HCT116 (cell line): Measurements from ENCODE around the gene PTPRA. TPM values are rescaled to one million over a fixed set of nuclear protein-coding genes. Genes with fewer than 3 reads are reported as not detected.

Source experiments
- ATAC-seq: fragments of 200-7000 bp; cut with Tn5 transposase; 2 replicates; pipeline ENCODE4 v1.9.1; 2020; ENCODE audit warnings: mild to moderate bottlenecking, moderate library complexity
- BruUV-seq: library from RNA; stranded (reverse); fragments of 400-500 nt; replicated peaks from 2 replicates; lab custom pipeline; 2021; lab: Mats Ljungman, UMichigan
- CTCF ChIA-PET: fragments of 300-600 bp; sonication (Branson Sonifier 250); formaldehyde crosslinking; loops from one replicate; lab custom pipeline; 2021; ENCODE audit warnings: antibody characterized with exemption; lab: Charles Lee
- POLR2A ChIA-PET: fragments of 300-600, 350-600 bp; sonication (Branson Sonifier 250); formaldehyde crosslinking; loops from one replicate; lab custom pipeline; 2021; ENCODE audit warnings: antibody characterized with exemption; lab: Charles Lee
- RAD21 ChIA-PET, 2 experiments: fragments of 300-600 bp; sonication (Branson Sonifier 250); formaldehyde crosslinking; loops; one replicate each; lab custom pipeline; 2023; ENCODE audit warnings: low total read pairs in 2 of 2; ENCODE audit not compliant: uncharacterized antibody in 2 of 2, unreplicated experiment in 2 of 2, low non-redundant PET in 1 of 2; lab: Charles Lee
- DNase-seq: peaks from one replicate; pipeline ENCODE4 v3.0.0-alpha.2; 2010; ENCODE audit warnings: low read depth, low spot score
- H2AFZ ChIP-seq: fragments of 200-600 bp; shearing (Covaris generic), sonication (generic); 2 replicates; pipeline ENCODE4 v1.6.1; 2017; ENCODE audit warnings: low read depth, mixed run types, mixed read lengths, antibody characterized with exemption, low read length; ENCODE audit not compliant: poor library complexity, severe bottlenecking
- H3K27ac ChIP-seq: 2 replicates; pipeline ENCODE4 v1.5.1; 2012; ENCODE audit warnings: low read depth, low read length
- H3K27me3 ChIP-seq: fragments of 200-600 bp; sonication (generic); 2 replicates; pipeline ENCODE4 v1.6.1; 2016; ENCODE audit warnings: mixed run types, low read length, mixed read lengths; ENCODE audit not compliant: insufficient read depth
- H3K36me3 ChIP-seq, 2 experiments: fragments of 200-500 bp in 1 of 2; fragments of 200-600 bp in 1 of 2; sonication (Bioruptor generic) in 1 of 2; sonication (generic) in 1 of 2; 2 replicates each; pipeline versions ENCODE4 v1.5.1 to v1.6.1; 2014 to 2016; ENCODE audit warnings: low read length in 2 of 2, inconsistent platforms in 1 of 2, mixed read lengths in 1 of 2, mixed run types in 1 of 2; ENCODE audit not compliant: insufficient read depth in 2 of 2, control insufficient read depth in 1 of 2
- H3K4me1 ChIP-seq, 2 experiments: fragments of 200-600 bp in 1 of 2; sonication (generic) in 1 of 2; 2 replicates each; pipeline versions ENCODE4 v1.5.1 to v1.6.1; 2012 to 2017; ENCODE audit warnings: low read length in 2 of 2, inconsistent platforms in 1 of 2, mild to moderate bottlenecking in 1 of 2, mixed read lengths in 1 of 2, mixed run types in 1 of 2, moderate library complexity in 1 of 2; ENCODE audit not compliant: insufficient read depth in 2 of 2, control insufficient read depth in 1 of 2
- H3K4me2 ChIP-seq: fragments of 200-600 bp; sonication (generic); 2 replicates; pipeline ENCODE4 v1.6.1; 2017; ENCODE audit warnings: mixed run types, low read length, mixed read lengths
- H3K4me3 ChIP-seq, 2 experiments: fragments of 200-600 bp in 1 of 2; sonication (generic) in 1 of 2; replicated peaks in 1 of 2; 2 replicates each; pipeline ENCODE4 v1.5.1; 2011 to 2016; ENCODE audit warnings: low read length in 2 of 2, control low read depth in 1 of 2, low read depth in 1 of 2, mild to moderate bottlenecking in 1 of 2, mixed read lengths in 1 of 2, mixed run types in 1 of 2
- H3K79me2 ChIP-seq: fragments of 200-600 bp; sonication (generic); 2 replicates; pipeline ENCODE4 v1.6.1; 2017; ENCODE audit warnings: mild to moderate bottlenecking, mixed run types, low read length, moderate library complexity, mixed read lengths; ENCODE audit not compliant: insufficient read depth
- H3K9ac ChIP-seq: fragments of 200-600 bp; sonication (generic); 2 replicates; pipeline ENCODE4 v1.6.1; 2016; ENCODE audit warnings: low read length, mixed read lengths
- H3K9me2 ChIP-seq: fragments of 200-600 bp; sonication (generic), shearing (Covaris generic); 2 replicates; pipeline ENCODE4 v1.6.1; 2017; ENCODE audit warnings: mixed run types, mild to moderate bottlenecking, moderate library complexity; ENCODE audit not compliant: insufficient read depth
- H3K9me3 ChIP-seq, 2 experiments: fragments of 200-500 bp in 1 of 2; fragments of 200-600 bp in 1 of 2; sonication (Bioruptor generic) in 1 of 2; sonication (generic) in 1 of 2; 2 replicates each; pipeline ENCODE4 v1.6.1; 2014 to 2017; ENCODE audit warnings: low read length in 2 of 2, mixed read lengths in 2 of 2, inconsistent platforms in 1 of 2, low read depth in 1 of 2, mild to moderate bottlenecking in 1 of 2, mixed run types in 1 of 2, moderate library complexity in 1 of 2; ENCODE audit not compliant: control insufficient read depth in 1 of 2, insufficient read depth in 1 of 2
- H4K20me1 ChIP-seq: fragments of 200-600 bp; sonication (generic), shearing (Covaris generic); 2 replicates; pipeline ENCODE4 v1.6.1; 2017; ENCODE audit warnings: mixed run types, mild to moderate bottlenecking, moderate library complexity; ENCODE audit not compliant: insufficient read depth
- CBX3 ChIP-seq: IDR thresholded peaks from 2 replicates; pipeline ENCODE4 v1.6.1; 2012; ENCODE audit warnings: low read depth
- CTCF ChIP-seq, 3 experiments: fragments of 200-600 bp in 1 of 3; sonication (generic) in 1 of 3; IDR thresholded peaks in 2 of 3; conservative IDR thresholded peaks in 1 of 3; 2 replicates each; pipeline ENCODE4 v1.5.1; 2012 to 2017; ENCODE audit warnings: low read depth in 2 of 3, low read length in 2 of 3, antibody characterized with exemption in 1 of 3, borderline replicate concordance in 1 of 3, control low read depth in 1 of 3, mild to moderate bottlenecking in 1 of 3, mixed read lengths in 1 of 3, mixed run types in 1 of 3, moderate library complexity in 1 of 3; ENCODE audit not compliant: insufficient read depth in 1 of 3
- EGR1 ChIP-seq: IDR thresholded peaks from 2 replicates; pipeline ENCODE4 v1.6.1; 2012; ENCODE audit warnings: low read depth
- ELF1 ChIP-seq: IDR thresholded peaks from 2 replicates; pipeline ENCODE4 v1.6.1; 2012; ENCODE audit warnings: low read depth, borderline replicate concordance
- JUND ChIP-seq: IDR thresholded peaks from 2 replicates; pipeline ENCODE4 v1.6.1; 2012
- POLR2A ChIP-seq: IDR thresholded peaks from 2 replicates; pipeline ENCODE4 v1.7.0; 2011; ENCODE audit warnings: borderline replicate concordance; ENCODE audit not compliant: insufficient read depth, insufficient read length; ENCODE audit errors: extremely low read depth
- POLR2AphosphoS5 ChIP-seq: IDR thresholded peaks from 2 replicates; pipeline ENCODE4 v1.6.1; 2011; ENCODE audit warnings: mild to moderate bottlenecking, low read depth, low read length, moderate library complexity
- RAD21 ChIP-seq: IDR thresholded peaks from 2 replicates; pipeline ENCODE4 v1.6.1; 2012; ENCODE audit warnings: low read depth, mild to moderate bottlenecking
- SP1 ChIP-seq: IDR thresholded peaks from 2 replicates; pipeline ENCODE4 v1.6.1; 2012; ENCODE audit warnings: low read depth
- ZFX ChIP-seq: fragments of 450-650 bp; IDR thresholded peaks from 2 replicates; pipeline ENCODE4 v1.6.1; 2017
- intact Hi-C: fragments of 100-400 bp; cut with micrococcal nuclease; formaldehyde crosslinking; loops from 2 replicates; pipeline ENCODE4 v1.10.0; 2022
- total RNA-seq: library from RNA; stranded (reverse); gene quantifications from one replicate; pipeline ENCODE4 v1.2.1, GENCODE V29; 2021; ENCODE audit not compliant: unreplicated experiment

The PTPRA gene
- total RNA-seq, 1 experiment from 2014 or later: 44.6 TPM

DNA sequence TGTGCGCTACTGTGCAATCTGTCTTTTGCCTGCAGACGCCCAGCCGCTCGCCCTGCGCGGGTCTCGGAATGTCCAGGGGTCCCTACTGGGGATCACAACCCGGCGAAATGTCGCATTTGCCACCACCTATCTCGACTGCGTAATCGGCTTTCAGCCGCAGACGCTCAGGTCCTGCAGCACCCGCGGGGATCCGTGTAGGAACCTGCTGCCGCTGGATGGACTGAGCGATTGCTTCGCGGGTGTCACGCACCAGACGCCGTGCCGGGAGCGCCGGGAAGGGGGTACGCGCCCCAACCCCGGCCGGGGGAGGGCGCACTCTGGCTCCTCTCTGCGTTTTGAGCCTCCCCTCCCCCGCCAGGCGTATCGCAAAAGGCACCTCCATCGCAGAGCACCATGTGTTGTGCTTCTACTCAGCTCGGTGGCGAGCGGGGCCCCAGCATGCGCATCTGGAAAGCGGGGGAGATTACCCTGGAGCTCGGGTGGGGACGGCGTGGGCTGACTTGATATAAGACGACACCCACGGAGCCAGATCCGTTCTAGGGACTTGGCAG lies 747 bp upstream of the PTPRA start:
- ChIA-PET RAD21 (no interaction called here), POLR2A (interaction anchor here (1.0 kb wide), 1 partner anchor 16 kb away, joined by 3 read pairs; no protein-coding TSS in a partner anchor), CTCF (no interaction called here)
- Histone ChIP-seq H3K4me3 (peak overlapping the region; percentile 93 to 96), H3K27ac (peak overlapping the region; percentile 78), H3K36me3 (no peaks in the 10 kb centered on the region), H2AFZ (peak overlapping the region; percentile 10), H3K9me2 (no peaks in the 10 kb centered on the region), H3K27me3 (no peaks in the 10 kb centered on the region), H3K4me2 (peak overlapping the region; percentile 77), H3K79me2 (peaks cover 40% of the 10 kb centered on the region), H3K4me1 (peaks cover 21 to 44% of the 10 kb centered on the region in 2 experiments), H3K9me3 (no peaks in the 10 kb centered on the region), H4K20me1 (0 out of 2 replicates have a peak, but pooled peaks cover 4% of the 10 kb centered on the region), H3K9ac (peak overlapping the region; percentile 91)
- ATAC-seq (peak; percentile 17), DNase-seq (no peak)
- intact Hi-C loops: no loop called here
- TSS peak; percentile 93 for BruUV-seq
- TF ChIP-seq CTCF (IDR thresholded peaks at IDR 0.05 in 2 of 3, conservative IDR thresholded peaks at IDR 0.05 in 1 of 3; ENCODE audit: borderline replicate concordance in 1 of 3, insufficient read depth in 1 of 3, low read depth in 2 of 3, low read length in 2 of 3): 0 out of 6 replicates have a peak, but pooled peaks of 1 of the 3 experiments have one; percentile 8
- TF ChIP-seq CBX3: no peak

- no peaks in the 10 kb centered on the region for H3K27me3 ChIP-seq
- ATAC-seq (no peak), DNase-seq (no peak)
- intact Hi-C loops: no loop called here
- BruUV-seq: no TSS peak
- H3K9me3 ChIP-seq: no peaks in the 10 kb centered on the region
- no peaks in the 10 kb centered on the region for H3K36me3 ChIP-seq
- peaks cover 50% of the 10 kb centered on the region for H3K79me2 ChIP-seq
- H2AFZ ChIP-seq: no peak overlapping the region
- H4K20me1 ChIP-seq: peaks cover 8% of the 10 kb centered on the region; the same call in 1 of the 2 replicates
- peak overlapping the region; percentile 78 for H3K27ac ChIP-seq
- CTCF ChIA-PET: no interaction called here
- peak overlapping the region; percentile 93 to 96 for H3K4me3 ChIP-seq
- H3K4me1 ChIP-seq: peaks cover 21 to 43% of the 10 kb centered on the region in 2 experiments
- POLR2A ChIA-PET: interaction anchor here (1.0 kb wide), 1 partner anchor 15 kb away, joined by 3 read pairs; no protein-coding TSS in a partner anchor
- TF ChIP-seq CTCF (IDR thresholded peaks at IDR 0.05 in 2 of 3, conservative IDR thresholded peaks at IDR 0.05 in 1 of 3; ENCODE audit: borderline replicate concordance in 1 of 3, insufficient read depth in 1 of 3, low read depth in 2 of 3, low read length in 2 of 3) (no peak), ZFX (peak; percentile 34; the same call in 1 of the 2 replicates), POLR2A (no peak), POLR2AphosphoS5 (no peak), JUND (no peak), SP1 (no peak), ELF1 (no peak), EGR1 (no peak), RAD21 (no peak)
- peak overlapping the region; percentile 91 for H3K9ac ChIP-seq
- peak overlapping the region; percentile 77 for H3K4me2 ChIP-seq
- H3K9me2 ChIP-seq: no peaks in the 10 kb centered on the region
- RAD21 ChIA-PET: no interaction called here
Measured at GRCh38 chr20:2873747-2874041, 413 bp downstream of the PTPRA start.
